ENCODE data around the gene MTSS2.

The MTSS2 gene

GRCh38 chr16:70665113-70665694, 20.6 kb downstream of the MTSS2 start:
- no peaks in the 10 kb centered on the region for H3K9me3 ChIP-seq
- no peak overlapping the region for H3K4me3 ChIP-seq
- intact Hi-C loops (cut with DNase I; ENCODE audit: low total_unique reads), result no loop called here
- TF ChIP-seq CTCF (IDR thresholded peaks at IDR 0.05), result no peak
- DNase-seq, result peak; percentile 15 to 61
- no peak overlapping the region for H3K27ac ChIP-seq
- no peaks in the 10 kb centered on the region for H3K27me3 ChIP-seq
- peaks cover 0 to 35% (median 13%) of the 10 kb centered on the region in 4 donors for H3K4me1 ChIP-seq
- peaks cover 58 to 81% (median 64%) of the 10 kb centered on the region in 3 donors for H3K36me3 ChIP-seq

- DNase-seq, result peak in 1 of 2 donors; percentile 65
- no peak overlapping the region for H3K4me3 ChIP-seq
- H3K36me3 ChIP-seq, result peaks cover 52 to 81% (median 57%) of the 10 kb centered on the region in 3 donors
- no peaks in the 10 kb centered on the region for H3K27me3 ChIP-seq
- no peak for TF ChIP-seq CTCF (IDR thresholded peaks at IDR 0.05)
- H3K9me3 ChIP-seq, result no peaks in the 10 kb centered on the region
- no peak overlapping the region for H3K27ac ChIP-seq
- peaks cover 0 to 35% (median 13%) of the 10 kb centered on the region in 4 donors for H3K4me1 ChIP-seq
- intact Hi-C loops (cut with DNase I; ENCODE audit: low total_unique reads), result no loop called here
Measured at GRCh38 chr16:70664325-70665112, 21.3 kb downstream of the MTSS2 start.

- intact Hi-C loops (cut with DNase I; ENCODE audit: low total_unique reads), result no loop called here
- TF ChIP-seq CTCF (IDR thresholded peaks at IDR 0.05), result no peak
- Histone ChIP-seq H3K9me3 (no peaks in the 10 kb centered on the region), H3K27ac (peak overlapping the region; percentile 48 to 55), H3K27me3 (no peaks in the 10 kb centered on the region), H3K4me3 (no peak overlapping the region), H3K36me3 (peaks cover 44 to 80% (median 49%) of the 10 kb centered on the region in 3 donors), H3K4me1 (peaks cover 0 to 35% (median 13%) of the 10 kb centered on the region in 4 donors)
- peak in 1 of 2 donors; percentile 65 for DNase-seq
Measured at GRCh38 chr16:70663524-70664324, 22.1 kb downstream of the MTSS2 start.

GRCh38 chr16:70662991-70663523, 22.8 kb downstream of the MTSS2 start:
- no peak for TF ChIP-seq CTCF (IDR thresholded peaks at IDR 0.05)
- no peak overlapping the region for H3K4me3 ChIP-seq
- no peaks in the 10 kb centered on the region for H3K9me3 ChIP-seq
- H3K27me3 ChIP-seq, result no peaks in the 10 kb centered on the region
- intact Hi-C loops (cut with DNase I; ENCODE audit: low total_unique reads), result no loop called here
- H3K4me1 ChIP-seq, result peaks cover 0 to 30% (median 13%) of the 10 kb centered on the region in 4 donors
- DNase-seq, result no peak
- H3K27ac ChIP-seq, result peak overlapping the region; percentile 48 to 55
- H3K36me3 ChIP-seq, result peaks cover 38 to 80% (median 43%) of the 10 kb centered on the region in 3 donors

- DNase-seq, result peak in 1 of 2 donors; percentile 74
Measured at GRCh38 chr16:70661918-70662641, 23.8 kb downstream of the MTSS2 start.

More at GRCh38 chr16:70661918-70662641, 23.8 kb downstream of the MTSS2 start:
- H3K4me1 ChIP-seq, result peaks cover 0 to 22% (median 12%) of the 10 kb centered on the region in 4 donors
- H3K27ac ChIP-seq, result peak overlapping the region; percentile 48 to 55
- H3K27me3 ChIP-seq, result no peaks in the 10 kb centered on the region
- TF ChIP-seq CTCF (IDR thresholded peaks at IDR 0.05), result no peak
- H3K9me3 ChIP-seq, result no peaks in the 10 kb centered on the region
- no peak overlapping the region for H3K4me3 ChIP-seq
- H3K36me3 ChIP-seq, result peaks cover 38 to 83% (median 43%) of the 10 kb centered on the region in 3 donors
- intact Hi-C loops (cut with DNase I; ENCODE audit: low total_unique reads), result no loop called here
